Right atrium auricular region (tissue), 2 donors: ENCODE results near the gene EXOC3L2. TPM values are rescaled to one million over a fixed set of nuclear protein-coding genes. Genes with fewer than 3 reads are reported as not detected.
"Not testable (repeated sequence)": the region's sequence is repeated elsewhere in the genome, so short reads cannot be mapped to it uniquely, and the experiment has no call there.

Experiments
- DNase-seq: peaks from one replicate; pipeline ENCODE4 v3.0.0-alpha.2; 2019; ENCODE audit warnings: low spot score
- H3K27ac ChIP-seq, 2 donors: fragments of 200-600 bp; sonication (generic); 1 replicate in 1 of 2; 2 replicates in 1 of 2; pipeline ENCODE4 v1.5.1; 2016 to 2019
- H3K27me3 ChIP-seq, 2 donors: fragments of 200-600 bp; sonication (generic); one replicate each; pipeline versions ENCODE4 v1.5.1 to v1.6.0; 2017 to 2019
- H3K36me3 ChIP-seq: fragments of 200-600 bp; sonication (generic); one replicate; pipeline ENCODE4 v1.5.1; 2016
- H3K4me1 ChIP-seq, 2 donors: fragments of 200-600 bp; sonication (generic); one replicate each; pipeline versions ENCODE4 v1.5.1 to v1.6.0; 2017 to 2019
- H3K4me3 ChIP-seq, 2 donors: fragments of 200-600 bp; sonication (generic); 1 replicate in 1 of 2; 2 replicates in 1 of 2; pipeline ENCODE4 v1.5.1; 2017 to 2019; ENCODE audit warnings: mild to moderate bottlenecking in 1 of 2, moderate library complexity in 1 of 2
- H3K9me3 ChIP-seq, 2 donors: fragments of 200-600 bp; sonication (generic); one replicate each; pipeline ENCODE4 v1.5.1; 2019
- CTCF ChIP-seq, 2 donors: fragments of 200-600 bp; sonication (generic); IDR thresholded peaks; one replicate each; pipeline ENCODE4 v1.5.1; 2019; ENCODE audit warnings: antibody characterized with exemption in 2 of 2
- total RNA-seq, 2 donors: library from RNA; depleted of rRNA; stranded (reverse); fragments of >200 nt; gene quantifications; one replicate each; pipeline ENCODE4 v1.1.0, GENCODE V29; 2016

Gene EXOC3L2
- total RNA-seq, 2 donors from 2014 or later: 3.0 to 8.2 TPM

- no peak for TF ChIP-seq CTCF (IDR thresholded peaks at IDR 0.05)
Observed at GRCh38 chr19:45243144-45243732, 2.0 kb downstream of the EXOC3L2 start.

GRCh38 chr19:45238556-45238955, 6.7 kb downstream of the EXOC3L2 start:
- TF ChIP-seq CTCF (IDR thresholded peaks at IDR 0.05): no peak
- Histone ChIP-seq H3K27ac (no peak overlapping the region), H3K4me3 (no peak overlapping the region), H3K9me3 (no peaks in the 10 kb centered on the region), H3K36me3 (no peaks in the 10 kb centered on the region), H3K4me1 (peaks cover 0 to 5% of the 10 kb centered on the region in 2 donors), H3K27me3 (no peaks in the 10 kb centered on the region)
- DNase-seq: no peak

More at GRCh38 chr19:45243144-45243732, 2.0 kb downstream of the EXOC3L2 start:
- no peaks in the 10 kb centered on the region for H3K9me3 ChIP-seq
- H3K36me3 ChIP-seq: no peaks in the 10 kb centered on the region
- H3K4me3 ChIP-seq: no peak overlapping the region
- no peak overlapping the region for H3K27ac ChIP-seq
- H3K27me3 ChIP-seq: no peaks in the 10 kb centered on the region
- no peak for DNase-seq
- H3K4me1 ChIP-seq: peaks cover 0 to 9% of the 10 kb centered on the region in 2 donors

DNA sequence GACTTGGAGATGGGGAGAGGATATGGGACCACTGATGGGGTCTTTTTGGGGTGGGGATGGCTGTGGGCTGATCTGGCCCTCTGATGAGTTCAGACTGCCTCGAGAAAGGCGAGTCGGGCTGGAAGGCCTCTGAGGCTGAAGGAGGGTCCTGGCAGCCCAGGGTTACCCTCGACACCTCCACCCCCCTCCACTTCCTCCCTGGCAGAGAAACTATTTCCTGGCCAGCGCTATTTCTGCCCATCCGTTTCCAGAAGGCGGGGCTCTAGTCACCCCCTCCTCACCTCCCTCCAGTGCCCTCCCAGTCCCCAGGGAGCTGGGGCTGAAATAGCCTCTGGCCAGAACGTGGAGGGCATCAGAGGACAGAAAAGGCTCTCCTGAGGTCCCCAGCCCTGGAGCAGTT, 9.7 kb downstream of the EXOC3L2 start:
- DNase-seq: no peak
- H3K27ac ChIP-seq: no peak overlapping the region
- H3K27me3 ChIP-seq: no peaks in the 10 kb centered on the region
- TF ChIP-seq CTCF (IDR thresholded peaks at IDR 0.05): no peak
- no peaks in the 10 kb centered on the region for H3K9me3 ChIP-seq
- no peak overlapping the region for H3K4me3 ChIP-seq
- H3K4me1 ChIP-seq: peaks cover 0 to 5% of the 10 kb centered on the region in 2 donors
- no peaks in the 10 kb centered on the region for H3K36me3 ChIP-seq

DNA sequence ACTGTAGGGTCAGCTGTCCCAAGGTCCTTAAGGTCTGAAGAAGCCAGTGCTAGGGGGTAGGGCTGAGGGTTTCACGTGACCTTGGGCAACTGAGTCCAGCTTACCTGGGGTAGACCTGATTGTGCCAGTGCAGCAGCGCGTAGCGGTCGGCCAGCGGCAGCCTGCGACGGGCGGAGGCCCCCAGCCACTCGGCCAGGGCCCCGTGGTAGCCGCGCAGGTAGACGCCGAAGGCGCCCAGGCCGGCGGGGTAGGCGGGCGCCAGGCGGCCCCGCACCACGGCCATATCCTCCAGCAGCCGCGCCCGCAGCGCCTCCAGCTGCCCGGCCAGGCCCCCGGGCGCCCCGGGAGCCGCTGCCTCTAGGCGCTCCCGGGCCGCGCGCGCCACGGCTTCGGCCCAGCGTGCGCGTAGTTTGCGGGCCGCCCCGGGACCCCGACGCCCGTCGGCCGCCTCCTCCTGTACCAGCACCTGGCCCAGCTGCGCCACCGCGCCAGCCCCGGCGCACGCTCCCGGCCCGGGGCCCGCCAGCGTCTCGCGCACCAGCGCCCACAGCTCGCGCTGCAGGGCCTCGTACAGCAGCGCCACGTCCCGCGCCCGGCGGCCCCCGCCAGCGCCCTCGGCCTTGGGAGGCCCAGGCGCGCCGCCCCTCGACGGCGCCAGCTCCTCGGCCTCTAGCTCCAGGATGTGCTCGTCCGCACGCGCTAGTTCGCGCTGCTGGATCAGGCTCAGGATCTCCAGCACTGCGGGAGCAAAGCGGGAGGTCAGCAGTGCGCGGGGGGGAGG, 10.9 kb downstream of the EXOC3L2 start:
- no peak for DNase-seq
- Histone ChIP-seq H3K36me3 (no peaks in the 10 kb centered on the region), H3K27me3 (no peaks in the 10 kb centered on the region), H3K9me3 (no peaks in the 10 kb centered on the region), H3K27ac (no peak overlapping the region), H3K4me1 (peaks cover 0 to 5% of the 10 kb centered on the region in 2 donors), H3K4me3 (no peak overlapping the region)
- no peak for TF ChIP-seq CTCF (IDR thresholded peaks at IDR 0.05)

DNA sequence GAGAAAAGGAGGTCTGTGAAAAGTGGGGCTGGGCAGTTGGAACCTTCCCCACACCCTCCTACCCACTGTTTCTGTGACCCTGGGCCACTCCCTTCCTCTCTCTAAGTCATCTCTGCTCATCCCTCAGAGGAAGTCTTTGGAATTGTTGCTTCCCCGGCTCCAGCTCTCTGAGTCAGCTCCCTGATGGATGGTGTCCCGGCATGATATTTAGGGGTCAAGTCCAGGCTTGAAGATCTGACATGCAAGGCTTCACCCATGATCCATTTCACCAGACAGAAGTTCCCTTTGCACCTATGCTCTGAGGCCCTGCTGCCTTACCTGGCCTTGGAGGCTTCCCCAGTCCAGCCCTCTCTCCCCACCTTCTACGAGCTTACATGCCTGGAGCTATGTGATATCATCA, 13.3 kb downstream of the EXOC3L2 start:
- no peaks in the 10 kb centered on the region for H3K36me3 ChIP-seq
- no peaks in the 10 kb centered on the region for H3K9me3 ChIP-seq
- DNase-seq: no peak
- no peak for TF ChIP-seq CTCF (IDR thresholded peaks at IDR 0.05)
- no peaks in the 10 kb centered on the region for H3K27me3 ChIP-seq
- no peak overlapping the region for H3K4me3 ChIP-seq
- H3K27ac ChIP-seq: no peak overlapping the region
- H3K4me1 ChIP-seq: peaks cover 0 to 5% of the 10 kb centered on the region in 2 donors

DNA sequence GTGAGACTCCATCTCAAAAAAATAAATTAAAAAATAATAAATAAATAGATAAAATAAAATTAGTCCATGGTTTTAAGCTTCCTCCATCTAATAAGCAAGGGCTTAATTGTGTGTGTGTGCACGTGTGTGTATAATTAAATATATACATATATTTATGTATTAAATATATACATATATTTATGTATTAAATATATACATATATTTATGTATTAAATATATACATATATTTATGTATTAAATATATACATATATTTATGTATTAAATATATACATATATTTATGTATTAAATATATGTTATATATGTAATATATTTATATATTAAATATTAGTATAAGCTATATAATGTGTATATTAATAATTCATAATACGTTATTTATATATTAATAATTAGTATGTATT, 16.2 kb downstream of the EXOC3L2 start:
- not testable (repeated sequence) for DNase-seq, H3K4me1 ChIP-seq, H3K4me3 ChIP-seq, H3K27ac ChIP-seq, H3K9me3 ChIP-seq, H3K36me3 ChIP-seq, H3K27me3 ChIP-seq
